Right lobe of liver (tissue), 6 donors: ENCODE data around the gene TMEM131. TPM values are rescaled to one million over a fixed set of nuclear protein-coding genes. Genes with fewer than 3 reads are reported as not detected.
"Not testable (repeated sequence)": the region's sequence is repeated elsewhere in the genome, so short reads cannot be mapped to it uniquely, and the experiment has no call there.

Source experiments
- ATAC-seq, 4 donors: fragments of 200-7000 bp; cut with Tn5 transposase; one replicate each; pipeline ENCODE4 v1.9.1; 2020; ENCODE audit warnings: mild to moderate bottlenecking in 4 of 4, moderate library complexity in 4 of 4
- DNase-seq, 3 donors: peaks; one replicate each; pipeline ENCODE4 v3.0.0-alpha.2; 2020
- H3K27ac ChIP-seq, 3 donors: fragments of 200-600 bp; one replicate each; pipeline ENCODE4 v1.8.0; 2022
- H3K27me3 ChIP-seq, 2 donors: fragments of 200-600 bp; one replicate each; pipeline ENCODE4 v1.8.0; 2022
- H3K36me3 ChIP-seq, 4 donors: fragments of 200-600 bp; sonication (generic) in 1 of 4; one replicate each; pipeline versions ENCODE4 v1.5.1 to v1.8.0; 2017 to 2022; ENCODE audit warnings: control low read depth in 1 of 4
- H3K4me1 ChIP-seq, 4 donors: fragments of 200-600 bp; sonication (generic) in 1 of 4; one replicate each; pipeline versions ENCODE4 v1.5.1 to v1.8.0; 2017 to 2022; ENCODE audit warnings: control low read depth in 1 of 4
- H3K4me3 ChIP-seq, 3 donors: fragments of 200-600 bp; one replicate each; pipeline ENCODE4 v1.8.0; 2022
- H3K9me3 ChIP-seq, 4 donors: fragments of 200-600 bp; sonication (generic) in 1 of 4; one replicate each; pipeline versions ENCODE4 v1.5.1 to v1.8.0; 2017 to 2022; ENCODE audit warnings: control low read depth in 1 of 4
- CTCF ChIP-seq, 4 donors: fragments of 200-600 bp in 3 of 4; fragments of 450-650 bp in 1 of 4; IDR thresholded peaks; one replicate each; pipeline versions ENCODE4 v1.5.1 to v1.8.0; 2016 to 2022; ENCODE audit warnings: antibody characterized with exemption in 4 of 4, mild to moderate bottlenecking in 2 of 4
- POLR2A ChIP-seq: fragments of 450-650 bp; IDR thresholded peaks from one replicate; pipeline ENCODE4 v1.6.1; 2017; ENCODE audit warnings: antibody characterized with exemption, mild to moderate bottlenecking
- WGBS: methylation state at CpG from one replicate; pipeline ENCODE4 v1.1.6; 2018; ENCODE audit warnings: low coverage, low lambda C conversion rate; ENCODE audit not compliant: insufficient coverage; ENCODE audit errors: missing lambda C conversion rate; 5-methylcytosine and 5-hydroxymethylcytosine counted together
- intact Hi-C, 2 donors: fragments of 100-400 bp; cut with DNase I; formaldehyde crosslinking; loops; one replicate each; pipeline versions ENCODE4 v1.11.2 to v1.14.1; 2022
- total RNA-seq, 6 experiments: library from RNA; depleted of rRNA in 2 of 6; stranded (reverse); fragments of >200 nt in 2 of 6; fragmentation: NEBNext Ultra II Directional in 3 of 6; extraction: Animal tissue kit (Norgen Biotek cat#: 25700) in 3 of 6; gene quantifications; one replicate each; pipeline versions ENCODE4 v1.1.0 to v1.2.4, GENCODE V29; 2016 to 2023
- donor health status: DM: no; HTN: yes; CAD: no.
- donor health status: DM: no; HTN: no; CAD: no.
- donor health status: DM: no; HTN: no; CAD: no.
- donor health status: DM: no; HTN: yes; CAD: no.
- donor health status: DM: no; HTN: yes; CAD: no.

The TMEM131 gene
- total RNA-seq, 6 experiments from 2014 or later, result 14.8 to 34.0 (median 17.8) TPM

- H3K27me3 ChIP-seq, result no peaks in the 10 kb centered on the region
- H3K4me3 ChIP-seq, result no peak overlapping the region
- H3K9me3 ChIP-seq, result no peaks in the 10 kb centered on the region
- H3K4me1 ChIP-seq, result no peaks in the 10 kb centered on the region
- no peaks in the 10 kb centered on the region for H3K36me3 ChIP-seq
- no peak for TF ChIP-seq POLR2A
- TF ChIP-seq CTCF (IDR thresholded peaks at IDR 0.05), result peak in 2 of 4 donors; percentile 16 to 20
- no peak overlapping the region for H3K27ac ChIP-seq
- no peak for ATAC-seq
- DNase-seq, result no peak
- intact Hi-C loops, result no loop called here
Measured at GRCh38 chr2:98025481-98026037, 29.8 kb upstream of the TMEM131 start.

GRCh38 chr2:98022067-98022466 lies 26.3 kb upstream of the TMEM131 start:
- DNase-seq, intact Hi-C loops, H3K4me1 ChIP-seq, H3K36me3 ChIP-seq, H3K4me3 ChIP-seq, H3K27ac ChIP-seq, H3K27me3 ChIP-seq, ATAC-seq, H3K9me3 ChIP-seq: not testable (repeated sequence)
- WGBS, result 100% methylated on average over 1 of the region's 3 CpGs

GRCh38 chr2:98020992-98021713 lies 25.4 kb upstream of the TMEM131 start:
- H3K4me3 ChIP-seq, result no peak overlapping the region
- H3K9me3 ChIP-seq, result no peaks in the 10 kb centered on the region
- DNase-seq, result no peak
- H3K27me3 ChIP-seq, result no peaks in the 10 kb centered on the region
- ATAC-seq, result no peak
- H3K36me3 ChIP-seq, result no peaks in the 10 kb centered on the region
- H3K27ac ChIP-seq, result no peak overlapping the region
- 75% methylated on average over 7 of the region's 11 CpGs for WGBS
- no peaks in the 10 kb centered on the region for H3K4me1 ChIP-seq
- TF ChIP-seq POLR2A, result no peak
- intact Hi-C loops, result no loop called here

- ATAC-seq, result no peak
- no peaks in the 10 kb centered on the region for H3K9me3 ChIP-seq
- no peak for DNase-seq
- H3K27ac ChIP-seq, result no peak overlapping the region
- no peaks in the 10 kb centered on the region for H3K27me3 ChIP-seq
- H3K36me3 ChIP-seq, result no peaks in the 10 kb centered on the region
- intact Hi-C loops, result no loop called here
- 78% methylated on average over 4 of the region's 6 CpGs for WGBS
- H3K4me3 ChIP-seq, result no peak overlapping the region
- no peaks in the 10 kb centered on the region for H3K4me1 ChIP-seq
- TF ChIP-seq POLR2A, result no peak
- no peak for TF ChIP-seq CTCF (IDR thresholded peaks at IDR 0.05)
Measured at GRCh38 chr2:98020516-98020915, 24.8 kb upstream of the TMEM131 start.

GRCh38 chr2:98016908-98017670 lies 21.3 kb upstream of the TMEM131 start:
- no peak for TF ChIP-seq CTCF (IDR thresholded peaks at IDR 0.05)
- TF ChIP-seq POLR2A, result no peak
- Histone ChIP-seq H3K27me3 (no peaks in the 10 kb centered on the region), H3K36me3 (no peaks in the 10 kb centered on the region), H3K4me3 (no peak overlapping the region), H3K27ac (no peak overlapping the region), H3K4me1 (no peaks in the 10 kb centered on the region), H3K9me3 (no peaks in the 10 kb centered on the region)
- 92% methylated on average over 7 of the region's 7 CpGs for WGBS
- no peak for ATAC-seq
- intact Hi-C loops, result no loop called here
- DNase-seq, result no peak
